HK-2 (cell line): Measurements from ENCODE around the gene MGAT4B.

Experiments used
- DNase-seq: peaks from one replicate; pipeline ENCODE4 v3.0.0-alpha.2; 2018; ENCODE audit not compliant: unreplicated experiment

The MGAT4B gene

GRCh38 chr5:179825655-179826182 is 19.1 kb upstream of the MGAT4B start:
- DNase-seq: no peak

DNA sequence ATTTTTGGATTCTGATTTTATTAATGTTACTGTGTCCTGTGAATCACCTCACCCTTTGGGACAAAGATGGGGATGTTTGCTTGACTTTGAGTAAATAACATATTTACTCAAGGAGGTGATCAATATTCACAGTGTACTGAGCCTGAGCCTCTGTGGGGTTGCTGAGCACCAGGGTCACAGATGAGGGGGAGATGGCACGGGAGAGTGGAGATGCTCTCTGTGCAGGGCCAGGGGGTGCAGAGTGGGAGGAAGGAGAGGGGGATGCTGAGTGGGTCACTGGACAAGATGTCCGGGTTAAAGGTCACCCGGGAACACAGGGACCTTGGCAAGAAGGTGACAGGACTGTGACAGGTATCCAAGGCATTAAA is 18.1 kb upstream of the MGAT4B start:
- DNase-seq: no peak

- no peak for DNase-seq
Measured at GRCh38 chr5:179823937-179824744, 17.5 kb upstream of the MGAT4B start.

GRCh38 chr5:179822444-179822990 is 15.9 kb upstream of the MGAT4B start:
- no peak for DNase-seq

- DNase-seq: no peak
Measured at GRCh38 chr5:179822059-179822432, 15.4 kb upstream of the MGAT4B start.

GRCh38 chr5:179821298-179822058 is 14.8 kb upstream of the MGAT4B start:
- DNase-seq: peak; percentile 84

DNA sequence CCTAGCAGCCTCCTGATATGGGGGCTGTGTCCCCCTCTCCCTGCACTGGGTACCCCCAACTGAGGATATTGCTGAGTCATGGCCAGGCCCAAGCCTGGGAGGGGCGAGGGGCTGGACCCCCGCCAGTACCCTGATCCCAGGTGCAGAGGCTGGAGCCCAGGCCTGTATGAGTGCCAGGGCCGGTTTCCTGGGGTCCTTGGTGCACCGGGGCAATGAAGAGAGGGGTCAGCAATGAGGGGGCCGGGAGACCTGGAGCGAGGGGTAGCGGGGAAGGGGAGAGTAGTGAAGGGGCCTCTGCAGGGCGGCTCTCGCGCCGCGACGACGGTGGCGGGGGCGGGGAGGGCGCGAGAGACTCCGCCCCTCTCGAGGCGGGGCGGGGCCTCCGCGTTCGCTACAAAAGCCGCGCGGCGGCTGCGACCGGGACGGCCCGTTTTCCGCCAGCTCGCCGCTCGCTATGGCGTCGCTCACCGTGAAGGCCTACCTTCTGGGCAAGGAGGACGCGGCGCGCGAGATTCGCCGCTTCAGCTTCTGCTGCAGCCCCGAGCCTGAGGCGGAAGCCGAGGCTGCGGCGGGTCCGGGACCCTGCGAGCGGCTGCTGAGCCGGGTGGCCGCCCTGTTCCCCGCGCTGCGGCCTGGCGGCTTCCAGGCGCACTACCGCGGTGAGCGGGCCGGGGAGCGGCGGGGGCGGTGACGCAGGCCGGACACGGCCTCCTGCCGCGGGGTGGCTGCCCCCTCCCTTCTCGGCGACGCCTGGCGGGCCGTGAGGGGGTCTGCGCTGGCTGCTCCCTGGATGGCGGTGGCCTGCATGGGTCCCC is 14.0 kb upstream of the MGAT4B start, which contains the start of gene SQSTM1:
Gene SQSTM1 (plus strand): TSS at position 423 of the 815 bp plus-strand sequence. CDS start 32 bp downstream, at position 455.
- DNase-seq: peak; percentile 72

DNA sequence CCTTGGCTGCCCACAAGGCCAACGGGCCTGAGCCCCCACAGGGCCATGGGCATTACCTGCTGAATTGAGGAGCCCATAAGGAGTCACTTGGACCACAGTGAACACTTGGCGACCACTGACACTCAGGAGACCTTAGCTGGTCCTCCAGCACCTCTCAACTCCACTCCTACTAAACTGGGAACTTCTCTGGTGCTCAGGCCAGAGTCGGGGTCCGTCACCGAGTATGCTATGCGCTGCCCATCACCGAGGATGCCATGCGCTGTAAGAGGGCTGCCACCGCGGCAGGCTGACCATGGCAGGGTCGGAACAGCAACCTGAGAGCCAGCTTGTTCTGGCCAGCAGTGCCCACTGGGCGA is 13.4 kb upstream of the MGAT4B start:
- no peak for DNase-seq

DNA sequence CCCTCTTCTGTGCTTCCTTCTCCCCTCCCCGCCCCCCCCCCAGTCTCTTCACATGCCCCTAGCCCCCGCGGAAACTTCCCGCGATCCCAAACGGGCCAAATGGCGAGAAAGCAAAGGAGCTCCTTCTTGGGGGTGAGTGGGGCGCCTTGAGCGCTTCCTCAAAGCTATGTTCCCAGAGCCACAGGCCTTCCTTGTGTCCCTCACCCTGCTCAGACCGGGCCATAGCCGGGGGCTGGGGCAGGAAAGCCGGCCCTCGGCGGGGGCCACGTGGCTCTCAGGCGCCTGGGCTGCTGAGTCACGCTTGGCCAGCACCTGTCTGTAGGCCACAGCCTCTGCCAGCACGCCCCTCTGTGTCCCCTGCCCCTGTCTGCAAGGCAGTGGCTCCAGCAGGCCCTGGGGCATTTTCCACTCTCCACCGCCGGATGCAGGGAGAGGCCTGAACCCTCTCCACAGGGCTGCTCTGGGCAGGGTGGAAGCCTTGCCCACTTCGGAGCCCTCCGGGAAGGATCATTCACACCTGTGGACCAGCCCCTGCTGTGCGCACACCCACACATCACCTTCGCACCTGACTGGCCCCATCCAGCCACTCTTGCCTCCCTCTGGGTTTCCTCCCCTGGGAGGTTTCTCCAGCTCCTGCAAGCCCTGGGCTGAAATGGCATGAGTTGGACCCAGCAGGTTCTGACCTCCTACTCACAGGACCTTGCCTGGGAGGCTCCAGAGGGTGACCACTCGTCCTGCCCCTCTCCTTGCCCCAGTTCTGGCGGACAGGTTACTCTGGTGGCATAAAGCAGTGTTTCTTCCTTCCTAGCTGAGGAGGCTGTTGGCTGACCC is 12.8 kb upstream of the MGAT4B start:
- peak; percentile 83 for DNase-seq

DNA sequence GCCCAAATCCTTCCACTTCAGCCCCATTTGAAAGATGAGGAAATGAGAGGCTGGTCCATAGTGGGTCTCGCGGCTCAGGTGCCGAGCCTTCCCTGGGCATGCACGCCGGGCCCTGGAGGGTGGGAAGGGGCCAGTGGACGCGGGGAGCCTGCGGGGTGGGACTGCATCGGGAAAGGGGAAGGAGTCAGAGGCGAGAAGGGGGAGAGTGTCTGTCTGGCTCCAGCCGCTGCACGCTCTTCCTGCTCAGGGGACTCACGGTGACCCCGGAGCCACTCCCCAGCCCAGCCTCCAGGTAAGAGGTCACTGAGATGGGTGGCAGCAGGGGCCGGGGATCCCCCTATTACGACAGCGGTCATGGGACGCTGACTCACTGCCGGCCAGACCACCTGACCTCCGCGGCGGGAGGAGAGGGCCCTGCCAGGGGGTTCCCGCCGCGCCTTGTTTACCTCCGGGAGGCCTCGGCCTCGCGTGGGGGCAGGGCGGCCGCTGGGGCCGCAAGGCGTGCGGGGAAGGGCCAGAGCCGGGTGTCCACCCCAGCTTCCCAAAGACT is 12.2 kb upstream of the MGAT4B start:
- DNase-seq: peak; percentile 91

- DNase-seq: no peak
Measured at GRCh38 chr5:179817890-179818745, 11.5 kb upstream of the MGAT4B start.

DNA sequence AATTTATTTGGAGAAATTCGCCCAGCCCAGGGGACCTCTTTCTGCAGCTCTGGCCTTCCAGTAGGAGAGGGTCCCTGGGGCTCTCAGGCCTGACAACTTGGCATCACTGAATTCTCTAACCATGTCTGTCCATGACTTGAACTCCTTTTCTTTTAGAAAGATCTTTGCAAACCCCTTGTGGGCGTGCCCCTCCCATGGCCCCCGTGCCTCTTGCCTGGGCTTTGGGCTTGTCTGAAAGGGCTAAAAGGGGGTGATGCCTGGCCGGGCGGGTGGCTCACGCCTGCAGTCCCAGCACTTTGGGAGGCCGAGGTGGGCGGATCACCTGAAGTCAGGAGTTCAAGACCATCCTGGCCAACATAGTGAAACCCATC is 10.8 kb upstream of the MGAT4B start:
- no peak for DNase-seq

DNA sequence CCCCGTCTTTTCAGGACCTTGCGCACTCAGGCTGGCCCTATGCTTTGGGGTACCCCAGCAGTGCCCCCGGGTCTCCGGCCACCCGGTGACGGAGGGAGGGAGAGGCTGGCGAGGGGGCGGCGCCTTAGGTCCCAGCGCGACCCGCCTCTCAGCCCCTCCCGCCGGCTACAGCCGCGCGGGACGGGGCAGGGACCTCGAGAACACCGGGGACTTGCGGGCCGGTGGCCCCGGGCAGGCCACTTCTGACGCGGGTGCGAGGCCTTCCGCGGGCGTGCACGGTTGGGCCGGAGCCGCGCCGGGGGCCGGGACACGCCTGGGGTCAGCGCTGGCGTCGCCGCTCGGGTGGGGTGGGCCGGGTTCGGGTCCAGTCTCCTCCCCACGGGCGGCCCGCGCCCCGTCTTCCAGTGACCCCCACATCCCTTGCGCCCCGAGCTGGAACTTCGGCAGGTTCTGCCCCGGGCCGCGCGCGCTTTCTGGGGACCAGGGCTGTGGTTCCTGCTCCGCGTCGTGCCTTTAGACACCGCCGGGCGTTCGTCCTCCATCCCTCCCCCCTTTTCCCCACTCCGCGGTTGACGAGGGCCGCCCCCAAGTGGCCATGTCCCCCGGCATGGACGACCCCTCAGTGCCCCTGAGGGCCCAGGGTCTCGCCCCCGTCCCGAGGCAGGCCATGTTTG is 10.3 kb upstream of the MGAT4B start:
- DNase-seq: no peak

GRCh38 chr5:179816401-179816795 is 9.7 kb upstream of the MGAT4B start:
- DNase-seq: no peak

DNA sequence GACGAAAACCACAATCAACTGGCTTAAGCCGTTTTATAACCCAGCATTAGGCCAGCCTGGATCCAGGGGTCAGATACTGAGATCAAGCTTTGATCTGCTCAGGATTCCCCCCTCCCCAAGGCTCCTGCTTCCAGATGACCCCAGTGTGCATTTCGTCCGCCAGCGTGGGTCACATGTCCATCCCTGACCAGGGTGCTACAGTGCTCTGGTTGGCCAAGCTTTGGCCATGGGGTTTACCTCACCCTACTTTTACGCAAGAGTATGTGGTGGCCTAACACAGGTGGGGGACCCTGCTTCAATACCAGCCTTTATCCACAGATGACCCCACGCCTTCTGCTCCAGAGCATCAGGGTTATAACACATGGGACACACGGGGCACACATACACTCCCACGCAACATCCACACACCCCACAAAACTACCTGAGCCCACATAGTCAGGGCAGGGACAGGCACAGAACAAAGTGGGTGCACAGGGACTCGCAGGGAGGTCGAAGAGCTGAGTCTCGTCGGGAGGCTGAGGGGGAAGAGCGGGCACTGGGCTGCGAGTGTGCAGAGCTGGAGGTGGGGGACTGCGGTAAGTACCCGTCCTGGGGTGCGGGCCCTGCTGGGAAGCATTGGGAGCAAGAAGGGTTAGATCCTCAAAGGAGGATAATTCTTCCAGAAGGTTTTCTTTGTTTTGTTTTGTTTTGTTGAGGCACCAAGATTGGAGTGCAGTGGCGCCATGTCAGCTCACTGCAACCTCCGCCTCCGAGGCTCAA is 9.0 kb upstream of the MGAT4B start:
- DNase-seq: no peak

- DNase-seq: no peak
Measured at GRCh38 chr5:179814090-179814489, 7.4 kb upstream of the MGAT4B start.

DNA sequence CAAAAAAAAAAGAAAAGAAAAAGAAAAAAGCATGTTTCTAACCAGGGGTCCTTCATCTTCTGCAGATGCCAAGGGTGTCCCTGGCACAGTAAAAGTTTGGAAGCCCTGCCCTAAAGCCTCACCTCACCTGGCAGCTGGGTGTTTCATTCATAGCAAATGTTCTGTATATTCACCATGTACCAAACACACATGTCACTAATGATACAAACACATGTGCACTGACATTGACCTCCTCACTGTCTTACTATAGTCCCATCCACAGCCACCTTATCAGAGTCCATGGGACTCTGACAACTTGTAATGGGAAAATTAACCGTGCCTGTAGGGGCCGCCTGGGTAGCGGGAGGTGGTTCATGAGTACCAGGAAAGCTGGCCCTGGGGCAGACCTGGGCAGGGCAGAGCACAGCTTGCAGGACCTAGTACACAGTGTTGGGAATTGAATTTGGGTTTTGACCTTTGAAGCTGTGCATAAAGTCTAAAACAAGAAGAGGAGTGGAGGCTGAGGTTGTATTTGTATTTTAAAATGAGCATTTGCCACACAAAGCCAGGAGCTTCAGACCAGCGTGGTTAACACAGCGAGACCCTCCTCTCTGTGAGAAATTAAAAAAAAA is 6.4 kb upstream of the MGAT4B start:
- no peak for DNase-seq
